Kidney (tissue), 14 donors: Measurements from ENCODE around the gene NOS2. TPM values are rescaled to one million over a fixed set of nuclear protein-coding genes. Genes with fewer than 3 reads are reported as not detected.
"Not testable (repeated sequence)": the region's sequence is repeated elsewhere in the genome, so short reads cannot be mapped to it uniquely, and the experiment has no call there.

Source experiments
- DNase-seq, 5 donors: peaks; one replicate each; pipeline ENCODE4 v3.0.0-alpha.2; 2013 to 2020
- FAIRE-seq: peaks from 2 replicates; lab custom pipeline; 2012; peaks lifted over from hg19 to GRCh38; lab: Jason Lieb, UNC
- H3K27ac ChIP-seq, 2 donors: one replicate each; pipeline ENCODE4 v1.7.0; 2013; ENCODE audit warnings: low read depth in 2 of 2, low read length in 2 of 2, inconsistent platforms in 1 of 2
- H3K27me3 ChIP-seq: one replicate; pipeline ENCODE4 v1.7.1; 2013; ENCODE audit warnings: low read length, inconsistent platforms; ENCODE audit not compliant: control insufficient read depth, insufficient read depth
- H3K36me3 ChIP-seq, 3 donors: one replicate each; pipeline versions ENCODE4 v1.7.0 to v1.7.1; 2013; ENCODE audit warnings: low read length in 3 of 3, control low read depth in 1 of 3, inconsistent platforms in 1 of 3; ENCODE audit not compliant: insufficient read depth in 3 of 3, control insufficient read depth in 2 of 3
- H3K4me1 ChIP-seq, 3 donors: one replicate each; pipeline versions ENCODE4 v1.7.0 to v1.7.1; 2013; ENCODE audit warnings: low read length in 3 of 3, inconsistent platforms in 1 of 3, low read depth in 1 of 3; ENCODE audit not compliant: control insufficient read depth in 2 of 3, insufficient read depth in 2 of 3
- H3K4me3 ChIP-seq, 3 donors: one replicate each; pipeline versions ENCODE4 v1.7.0 to v1.8.1; 2013; ENCODE audit warnings: low read length in 3 of 3, control low read depth in 1 of 3, inconsistent platforms in 1 of 3
- H3K9ac ChIP-seq, 3 donors: one replicate each; pipeline versions ENCODE4 v1.7.0 to v1.7.1; 2013; ENCODE audit warnings: low read length in 3 of 3, control low read depth in 1 of 3, inconsistent platforms in 1 of 3
- H3K9me3 ChIP-seq, 3 donors: one replicate each; pipeline versions ENCODE4 v1.7.0 to v1.7.1; 2013; ENCODE audit warnings: low read length in 3 of 3, control low read depth in 1 of 3, inconsistent platforms in 1 of 3; ENCODE audit not compliant: control insufficient read depth in 2 of 3, insufficient read depth in 1 of 3
- intact Hi-C: fragments of 100-400 bp; cut with DNase I; formaldehyde crosslinking; loops from one replicate; pipeline ENCODE4 v1.11.1; 2022
- polyA plus RNA-seq: library from polyadenylated mRNA; stranded (reverse); fragments of 350-450 nt; fragmentation: Illumina TruSeq; extraction: RNeasy Lipid Tissue Mini Kit (QIAGEN cat#74804); gene quantifications from one replicate; pipeline ENCODE4 v1.2.3, GENCODE V29; 2014; ENCODE audit warnings: low read depth, low replicate concordance; ENCODE audit not compliant: insufficient read depth
- total RNA-seq: library from RNA; stranded (reverse); fragmentation: NEBNext Ultra II Directional; extraction: Animal tissue kit (Norgen Biotek cat#: 25700); gene quantifications from one replicate; pipeline ENCODE4 v1.2.1, GENCODE V29; 2021
- TF ChIP-seq, protein P1 (sequence below): IDR thresholded peaks from 3 replicates; pipeline ENCODE4 v1.5.1; 2012; ENCODE audit warnings: mild to moderate bottlenecking, moderate library complexity, borderline replicate concordance; ENCODE audit not compliant: insufficient read depth; ENCODE audit errors: extremely low read depth
- donor health status: control.
- donor health status: control.
- donor health status: control.
- donor health status: control.
- donor health status: control.
- donor health status: DM: yes; HTN: yes; CAD: no.
- donor health status: Normal renal cell carcinoma (clear cell type).

The NOS2 gene
- total and polyA plus RNA-seq, 2 donors from 2014 or later: 0.37 to 0.57 TPM

DNA sequence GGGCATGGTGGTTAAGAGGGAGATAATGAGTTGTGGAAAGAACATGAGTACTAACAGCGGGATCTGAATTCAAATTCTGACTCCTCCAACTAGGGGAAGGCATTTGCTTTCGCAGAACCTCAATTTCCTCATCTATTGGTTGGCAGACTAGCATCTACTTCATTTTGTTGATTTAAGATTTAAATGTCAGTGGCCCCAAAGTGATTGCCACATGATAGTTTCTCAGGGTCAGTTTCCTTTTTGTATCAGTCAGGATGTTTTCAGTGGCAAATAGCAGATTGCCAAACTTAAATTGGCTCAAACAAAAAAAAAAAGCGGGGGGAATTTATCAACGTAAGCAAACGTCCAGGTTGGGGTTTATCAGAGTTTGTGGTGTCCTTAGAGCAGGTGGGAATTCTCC, 25.1 kb upstream of the NOS2 start:
- intact Hi-C loops: no loop called here
- FAIRE-seq: no peak
- Histone ChIP-seq H3K9me3 (no peaks in the 10 kb centered on the region), H3K27me3 (no peaks in the 10 kb centered on the region), H3K27ac (no peak overlapping the region), H3K4me1 (no peaks in the 10 kb centered on the region), H3K4me3 (no peak overlapping the region), H3K36me3 (no peaks in the 10 kb centered on the region), H3K9ac (no peak overlapping the region)
- TF ChIP-seq, protein P1, sequence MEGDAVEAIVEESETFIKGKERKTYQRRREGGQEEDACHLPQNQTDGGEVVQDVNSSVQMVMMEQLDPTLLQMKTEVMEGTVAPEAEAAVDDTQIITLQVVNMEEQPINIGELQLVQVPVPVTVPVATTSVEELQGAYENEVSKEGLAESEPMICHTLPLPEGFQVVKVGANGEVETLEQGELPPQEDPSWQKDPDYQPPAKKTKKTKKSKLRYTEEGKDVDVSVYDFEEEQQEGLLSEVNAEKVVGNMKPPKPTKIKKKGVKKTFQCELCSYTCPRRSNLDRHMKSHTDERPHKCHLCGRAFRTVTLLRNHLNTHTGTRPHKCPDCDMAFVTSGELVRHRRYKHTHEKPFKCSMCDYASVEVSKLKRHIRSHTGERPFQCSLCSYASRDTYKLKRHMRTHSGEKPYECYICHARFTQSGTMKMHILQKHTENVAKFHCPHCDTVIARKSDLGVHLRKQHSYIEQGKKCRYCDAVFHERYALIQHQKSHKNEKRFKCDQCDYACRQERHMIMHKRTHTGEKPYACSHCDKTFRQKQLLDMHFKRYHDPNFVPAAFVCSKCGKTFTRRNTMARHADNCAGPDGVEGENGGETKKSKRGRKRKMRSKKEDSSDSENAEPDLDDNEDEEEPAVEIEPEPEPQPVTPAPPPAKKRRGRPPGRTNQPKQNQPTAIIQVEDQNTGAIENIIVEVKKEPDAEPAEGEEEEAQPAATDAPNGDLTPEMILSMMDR: no peak
- no peak for DNase-seq

GRCh38 chr17:27824745-27825144, 24.4 kb upstream of the NOS2 start:
- no peak overlapping the region for H3K4me3 ChIP-seq
- intact Hi-C loops: no loop called here
- H3K27me3 ChIP-seq: no peaks in the 10 kb centered on the region
- no peak overlapping the region for H3K27ac ChIP-seq
- FAIRE-seq (no peak), DNase-seq (no peak)
- no peak overlapping the region for H3K9ac ChIP-seq
- TF ChIP-seq, protein P1: no peak
- no peaks in the 10 kb centered on the region for H3K4me1 ChIP-seq
- H3K9me3 ChIP-seq: no peaks in the 10 kb centered on the region
- no peaks in the 10 kb centered on the region for H3K36me3 ChIP-seq

DNA sequence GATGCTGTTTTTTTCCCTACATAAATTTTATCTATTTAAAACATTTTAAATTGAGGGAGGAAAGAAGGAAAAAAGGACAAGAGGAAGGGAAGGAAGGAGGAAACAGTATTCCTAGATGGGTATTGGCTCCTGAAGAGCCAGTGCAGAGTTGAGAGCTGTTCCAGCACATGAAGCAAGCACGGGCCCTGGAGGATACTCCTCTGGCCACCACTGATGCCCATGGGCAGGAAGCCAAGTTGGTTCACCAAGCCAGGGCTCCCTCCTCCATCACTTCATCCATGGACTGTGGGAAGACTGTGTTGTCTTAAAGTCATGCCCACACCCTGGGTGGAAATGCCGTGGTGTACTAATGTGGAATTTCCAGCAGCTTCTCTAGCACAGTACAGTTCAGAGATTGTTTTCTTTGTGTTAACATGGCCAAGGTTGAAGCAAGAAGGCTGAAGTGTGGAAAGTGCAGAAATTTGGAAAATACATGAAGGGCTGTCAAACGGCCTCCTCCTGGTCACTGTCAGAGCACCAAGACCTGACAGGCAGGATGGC, 23.9 kb upstream of the NOS2 start:
- intact Hi-C loops: no loop called here

DNA sequence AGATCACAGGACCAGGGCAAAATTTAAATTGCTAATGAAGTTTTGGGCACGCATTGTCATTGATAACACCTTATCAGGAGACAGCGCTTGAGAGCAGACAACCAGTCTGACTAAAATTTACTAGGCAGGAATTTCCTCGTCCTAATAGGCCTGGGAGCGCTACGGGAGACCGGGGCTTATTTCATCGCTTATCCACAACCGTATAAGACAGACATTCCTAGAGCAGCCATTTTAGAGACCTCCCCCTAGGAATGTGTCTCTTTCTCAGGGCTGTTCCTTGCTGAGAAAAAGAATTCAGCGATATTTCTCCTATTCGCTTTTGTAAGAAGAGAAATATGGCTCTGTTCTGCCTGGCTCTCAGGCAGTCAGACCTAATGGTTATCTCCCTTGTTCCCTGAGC, 21.8 kb upstream of the NOS2 start:
- H3K36me3 ChIP-seq, intact Hi-C loops, H3K4me1 ChIP-seq, H3K27ac ChIP-seq, H3K9me3 ChIP-seq, H3K9ac ChIP-seq, H3K27me3 ChIP-seq, H3K4me3 ChIP-seq, DNase-seq, FAIRE-seq: not testable (repeated sequence)

More for the DNA sequence above, 23.9 kb upstream of the NOS2 start:
- no peaks in the 10 kb centered on the region for H3K4me1 ChIP-seq
- DNase-seq (no peak), FAIRE-seq (no peak)
- no peak overlapping the region for H3K9ac ChIP-seq
- no peaks in the 10 kb centered on the region for H3K27me3 ChIP-seq
- no peak overlapping the region for H3K27ac ChIP-seq
- no peaks in the 10 kb centered on the region for H3K36me3 ChIP-seq
- TF ChIP-seq, protein P1: no peak
- no peaks in the 10 kb centered on the region for H3K9me3 ChIP-seq
- no peak overlapping the region for H3K4me3 ChIP-seq
